NCI-H345 (cell line): Measurements from ENCODE around the gene MORN1.
"Not testable (repeated sequence)": the region's sequence is repeated elsewhere in the genome, so short reads cannot be mapped to it uniquely, and the experiment has no call there.

Experiments used
- DNase-seq: peaks from one replicate; lab custom pipeline; 2025; lab: John Stamatoyannopoulos, UW

The MORN1 gene

DNA sequence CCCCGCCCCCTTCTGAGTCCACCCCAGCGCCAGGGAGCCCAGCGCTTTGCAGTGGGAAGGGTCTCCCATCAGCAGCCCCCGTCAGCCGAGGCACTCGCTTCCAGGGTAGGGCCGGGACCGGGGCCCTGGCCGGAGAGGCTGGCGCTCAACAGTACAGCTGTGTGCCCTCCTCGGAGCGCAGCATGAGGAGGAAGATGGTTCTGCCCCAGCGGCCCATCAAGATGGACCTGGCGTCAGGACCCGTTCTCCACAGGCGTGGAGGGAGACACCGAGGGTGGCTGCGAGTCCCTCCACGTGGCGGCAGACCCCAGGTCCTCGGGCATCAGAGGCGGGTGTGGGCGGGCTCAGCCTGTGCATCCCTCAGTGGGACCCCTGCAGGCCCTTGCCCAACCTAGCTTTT lies 54.3 kb downstream of the MORN1 start:
- DNase-seq, result no peak

DNA sequence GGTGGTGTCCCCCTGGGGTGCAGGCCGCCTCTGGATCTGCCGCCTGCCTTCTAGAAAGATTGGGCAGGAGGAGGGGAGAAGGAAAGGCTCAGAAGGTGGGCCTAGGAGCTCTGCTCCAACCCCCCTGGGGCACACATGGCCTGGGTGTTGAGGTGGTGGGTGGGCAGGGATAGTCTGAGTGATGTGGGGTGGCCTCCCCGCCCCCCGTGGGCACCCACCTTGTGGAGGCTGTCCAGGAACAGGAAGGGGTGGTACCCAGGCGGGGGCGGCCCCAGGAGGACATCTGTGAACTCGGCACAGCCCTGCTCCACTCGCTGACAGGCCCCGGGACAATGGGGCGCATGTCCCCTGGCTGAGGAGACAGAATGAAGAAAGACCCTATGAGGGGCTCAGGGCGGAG lies 54.9 kb downstream of the MORN1 start:
- no peak for DNase-seq

DNA sequence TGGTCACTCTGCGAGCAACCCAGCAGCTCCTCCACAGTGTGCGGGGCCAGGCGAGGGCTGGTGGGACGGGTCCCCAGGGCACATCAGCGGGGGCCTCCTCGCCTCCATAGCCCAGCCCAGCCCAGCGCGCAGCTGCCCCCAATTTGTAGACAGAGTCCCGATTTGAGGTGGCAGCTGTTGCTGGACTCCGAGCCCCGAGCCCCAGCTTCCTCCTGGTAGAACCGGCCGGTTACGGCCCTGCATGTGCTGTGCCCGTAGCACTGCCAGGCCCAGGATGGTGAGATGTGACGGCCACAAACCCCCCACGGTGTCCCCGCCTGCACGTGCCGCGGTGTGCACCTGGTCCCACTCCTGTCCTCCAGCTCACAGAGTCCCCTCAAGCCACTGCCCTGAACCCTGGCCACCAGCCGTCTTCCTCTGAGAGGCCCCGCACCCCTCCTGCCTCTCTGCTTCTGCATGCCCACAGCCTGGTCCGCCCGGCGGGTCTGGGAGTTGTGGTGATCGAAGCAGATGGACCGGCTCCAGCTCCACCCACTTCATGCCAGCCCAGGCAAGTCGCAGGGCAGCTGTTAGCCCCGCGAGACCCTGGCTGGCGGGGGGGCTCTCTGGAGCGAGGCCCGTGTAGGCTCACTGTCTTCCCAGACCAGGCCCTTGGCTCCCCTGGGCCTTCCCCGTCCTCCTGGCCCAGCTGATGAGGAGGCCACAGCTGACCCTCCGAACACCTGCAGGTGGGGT lies 55.5 kb downstream of the MORN1 start:
- no peak for DNase-seq

DNA sequence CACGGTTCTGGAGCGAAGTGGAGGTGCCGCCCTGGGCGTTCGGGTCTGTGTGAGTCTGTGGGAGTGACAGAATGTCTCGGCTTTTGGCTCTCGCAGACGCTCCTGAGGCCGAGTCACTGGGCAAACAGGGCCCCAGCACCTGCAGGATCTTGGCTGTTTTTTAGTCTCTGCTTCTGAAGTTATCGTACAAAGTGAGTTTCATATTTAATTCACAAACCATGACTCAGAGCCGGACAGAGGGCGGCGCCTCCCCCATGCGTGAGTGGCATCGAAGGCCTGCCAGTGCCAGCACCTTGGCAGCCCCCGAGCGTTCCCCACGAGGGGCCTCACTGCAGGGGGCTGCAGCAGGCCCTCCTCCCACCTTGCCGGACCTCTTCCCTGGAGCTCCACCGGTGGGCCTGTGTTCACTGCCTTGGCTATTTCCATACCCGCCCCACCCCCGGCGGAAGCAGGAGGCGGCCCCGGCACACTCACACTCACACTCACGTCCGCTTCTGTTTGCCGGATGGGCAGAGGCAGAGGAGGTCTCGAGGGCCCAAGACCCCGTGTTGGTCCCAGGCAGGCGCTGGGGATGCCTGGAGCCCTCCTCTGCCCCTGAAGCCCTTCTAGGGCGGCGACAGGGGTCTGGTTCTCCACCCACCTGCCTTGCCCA lies 56.3 kb downstream of the MORN1 start:
- DNase-seq, result no peak

DNA sequence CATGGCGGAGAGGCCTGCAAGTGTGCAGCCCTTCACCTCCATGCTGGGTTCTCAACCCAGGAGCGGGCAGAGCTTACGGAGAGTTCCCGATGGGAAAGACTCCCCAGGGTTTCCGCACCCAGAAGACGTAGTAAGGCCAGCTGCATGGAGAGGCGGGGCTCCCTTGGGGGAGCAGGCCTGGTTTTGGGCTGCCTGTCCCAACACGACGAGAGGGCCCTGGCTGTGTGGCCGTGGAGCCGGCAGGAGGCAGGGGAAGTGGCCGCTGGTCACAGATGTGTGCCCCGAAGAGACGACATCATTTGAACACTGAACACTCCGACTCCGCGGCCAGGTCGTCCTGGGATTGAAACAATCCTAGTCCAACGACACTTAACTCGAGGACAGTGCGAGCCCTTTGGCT lies 57.0 kb downstream of the MORN1 start:
- no peak for DNase-seq

DNA sequence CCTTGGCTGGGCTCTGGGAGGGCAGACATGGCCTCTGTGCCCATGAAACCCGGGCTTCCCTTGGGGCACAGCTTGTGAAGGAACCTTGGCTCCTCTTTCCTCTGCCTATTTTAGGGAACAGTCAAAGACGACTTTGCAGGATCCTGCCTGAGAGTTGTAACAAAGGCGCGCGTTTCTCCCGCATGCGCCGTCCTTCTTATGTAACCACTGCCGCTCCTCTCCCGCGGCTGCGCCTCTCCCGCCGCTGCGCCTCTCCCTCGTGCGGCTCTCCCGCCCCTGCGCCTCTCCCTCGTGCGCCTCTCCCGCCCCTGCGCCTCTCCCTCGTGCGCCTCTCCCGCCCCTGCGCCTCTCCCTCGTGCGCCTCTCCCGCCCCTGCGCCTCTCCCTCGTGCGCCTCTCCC lies 59.8 kb downstream of the MORN1 start:
- not testable (repeated sequence) for DNase-seq

DNA sequence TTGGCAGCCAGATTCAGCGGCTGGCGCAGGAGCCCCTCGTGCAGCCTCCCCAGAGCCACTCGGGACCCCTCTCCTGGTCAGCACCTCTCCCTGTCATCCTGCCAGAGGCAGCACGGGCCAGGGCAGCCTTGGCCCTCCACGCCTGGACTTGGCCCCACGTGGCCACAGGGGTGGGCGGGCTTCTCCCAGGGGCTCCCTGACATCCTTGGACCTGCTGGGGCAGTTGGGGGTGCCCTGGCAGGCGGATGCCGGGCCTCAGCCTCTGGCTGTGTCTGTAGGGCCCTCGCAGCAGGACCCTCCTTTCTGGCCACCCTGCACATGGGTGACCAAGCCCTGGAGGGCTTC lies 60.2 kb downstream of the MORN1 start:
- no peak for DNase-seq

DNA sequence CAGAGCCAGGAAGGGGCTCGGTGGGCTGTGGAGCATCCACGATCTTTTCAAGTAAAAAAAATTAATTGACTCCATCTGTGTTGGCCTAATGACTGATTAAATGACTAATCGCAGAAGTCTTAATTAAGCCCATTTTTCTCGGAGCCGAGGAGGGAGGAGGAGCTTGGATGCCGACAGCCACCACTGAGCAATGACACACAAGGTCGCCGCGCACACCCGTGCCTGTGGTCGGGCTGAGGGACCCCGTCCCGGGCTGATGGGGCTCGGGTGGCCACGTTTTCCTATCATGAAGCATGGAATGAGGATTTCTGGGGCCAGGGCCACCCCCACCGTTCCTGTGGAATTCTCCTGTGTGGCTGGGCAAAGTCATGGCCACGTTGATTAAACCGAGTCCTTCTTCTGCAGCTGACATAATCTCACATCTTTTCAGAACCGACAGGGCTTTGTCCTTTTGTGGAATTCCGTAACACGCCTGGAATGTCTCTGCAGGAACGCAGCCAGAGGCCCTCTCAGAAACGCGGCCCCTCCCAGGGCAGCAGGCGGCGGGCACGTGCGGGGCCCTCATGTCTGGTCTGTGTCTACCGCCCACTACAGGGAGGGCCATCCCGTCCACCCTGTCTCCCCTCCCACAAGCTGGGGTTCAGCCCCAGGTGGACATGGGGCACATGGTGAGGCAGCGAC lies 60.7 kb downstream of the MORN1 start:
- DNase-seq, result no peak

DNA sequence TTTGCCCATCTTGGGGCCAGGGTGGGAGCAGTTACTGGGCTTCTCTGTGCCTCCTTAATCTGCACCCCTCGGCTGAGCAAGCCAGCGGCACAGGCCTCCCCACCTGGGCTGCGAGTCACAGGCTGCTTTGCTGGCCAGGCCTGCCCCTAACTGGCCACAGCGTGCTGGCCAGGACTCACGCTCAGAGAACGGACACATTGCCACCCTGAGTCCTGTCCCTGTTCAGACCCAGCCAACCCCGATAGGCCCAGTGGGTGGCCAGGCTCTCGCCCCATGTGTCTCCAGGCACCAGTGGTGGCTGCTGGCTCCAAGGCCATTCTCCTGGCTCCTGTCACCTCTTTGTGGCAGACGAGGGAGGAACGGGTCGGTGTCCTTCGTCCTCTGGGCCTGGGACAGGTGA lies 61.3 kb downstream of the MORN1 start:
- no peak for DNase-seq

DNA sequence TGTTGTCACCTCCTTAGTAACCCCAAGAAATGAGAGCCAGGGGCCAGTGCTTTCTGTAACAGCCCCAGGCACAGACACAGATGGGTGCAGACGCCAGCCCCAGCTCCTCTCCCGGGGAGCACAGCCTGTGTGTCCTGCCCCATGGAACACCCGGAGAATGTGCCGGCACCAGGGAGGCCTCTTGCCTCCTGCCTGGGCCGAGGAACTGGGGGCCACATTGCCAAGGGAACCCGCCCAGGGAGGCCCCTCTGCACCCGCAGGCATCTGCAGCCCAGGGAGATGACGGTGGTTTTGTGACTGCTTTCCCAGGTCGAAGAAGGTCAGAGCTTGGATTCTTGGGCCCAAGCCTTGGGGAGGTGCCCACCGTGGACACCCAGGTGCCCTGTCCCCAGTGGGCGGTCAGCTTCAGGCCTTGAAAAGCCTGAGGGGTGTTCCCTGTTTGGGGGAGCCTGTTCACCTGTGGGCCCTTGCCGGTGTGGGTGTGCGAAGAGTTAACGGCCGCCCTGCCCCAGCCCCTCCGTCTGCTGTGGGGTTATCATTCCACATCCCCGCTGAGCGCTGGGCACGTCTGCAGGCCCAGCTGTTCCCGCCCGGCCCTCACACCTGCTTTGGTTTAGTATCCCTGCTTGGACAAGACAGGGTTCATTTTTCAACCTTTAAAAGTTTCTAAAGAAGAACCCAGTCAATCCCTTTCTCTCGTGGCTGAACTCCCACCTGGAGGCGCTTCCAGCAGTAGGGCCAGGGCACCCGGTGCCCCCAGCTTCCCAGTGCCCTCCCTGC lies 62.5 kb downstream of the MORN1 start:
- DNase-seq, result no peak

DNA sequence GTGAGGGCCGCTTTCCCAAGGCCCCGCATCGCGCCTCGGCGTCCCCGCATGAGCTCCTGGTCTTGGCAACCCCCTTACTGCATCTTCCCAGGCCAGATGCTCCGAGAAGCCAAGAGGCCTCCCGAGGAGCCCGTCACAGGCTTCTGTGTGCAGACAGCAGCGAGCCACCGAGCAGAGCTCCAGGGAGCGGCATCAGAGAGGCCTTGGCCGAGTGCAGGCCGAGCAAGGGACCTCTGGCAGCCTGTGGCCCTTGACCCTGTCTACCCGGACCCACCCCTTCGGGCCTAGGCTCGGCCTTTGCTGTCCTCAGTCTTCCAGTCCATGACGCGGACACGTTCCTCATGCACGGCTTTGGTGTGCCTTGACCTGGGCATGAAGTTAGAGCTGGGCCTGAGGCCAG lies 63.5 kb downstream of the MORN1 start:
- no peak for DNase-seq

DNA sequence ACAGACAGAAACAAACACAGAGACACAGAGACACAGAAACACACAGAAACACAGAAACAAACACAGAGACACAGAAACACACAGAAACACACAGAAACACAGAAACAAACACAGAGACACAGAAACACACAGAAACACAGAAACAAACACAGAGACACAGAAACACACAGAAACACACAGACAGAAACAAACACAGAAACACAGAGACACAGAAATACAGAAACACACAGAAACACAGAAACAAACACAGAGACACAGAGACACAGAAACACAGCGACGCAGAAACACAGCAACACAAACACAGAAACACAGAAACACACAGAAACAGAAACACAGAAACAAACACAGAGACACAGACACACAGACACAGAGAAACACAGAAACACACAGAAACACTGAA lies 64.2 kb downstream of the MORN1 start:
- DNase-seq, result not testable (repeated sequence)

DNA sequence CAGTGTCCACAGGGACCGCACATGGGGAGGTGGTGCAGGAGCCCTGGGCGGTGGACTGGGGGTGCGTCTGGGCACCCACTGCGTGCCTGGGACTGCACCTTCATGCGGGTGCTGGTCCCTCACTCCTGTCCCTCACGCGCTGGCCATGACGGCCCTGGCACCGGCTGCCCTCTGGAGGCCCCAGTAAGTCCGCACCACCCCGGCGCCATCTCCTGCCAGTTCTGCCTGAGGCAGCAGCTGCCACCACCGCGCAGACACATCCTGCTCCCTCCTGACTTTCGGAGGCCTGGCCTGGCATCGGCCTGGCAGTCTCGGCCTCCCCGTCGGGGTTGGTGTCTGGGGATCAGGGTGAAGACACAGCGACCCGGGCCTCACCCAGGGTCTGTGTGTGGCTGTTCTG lies 64.8 kb downstream of the MORN1 start:
- DNase-seq, result no peak

DNA sequence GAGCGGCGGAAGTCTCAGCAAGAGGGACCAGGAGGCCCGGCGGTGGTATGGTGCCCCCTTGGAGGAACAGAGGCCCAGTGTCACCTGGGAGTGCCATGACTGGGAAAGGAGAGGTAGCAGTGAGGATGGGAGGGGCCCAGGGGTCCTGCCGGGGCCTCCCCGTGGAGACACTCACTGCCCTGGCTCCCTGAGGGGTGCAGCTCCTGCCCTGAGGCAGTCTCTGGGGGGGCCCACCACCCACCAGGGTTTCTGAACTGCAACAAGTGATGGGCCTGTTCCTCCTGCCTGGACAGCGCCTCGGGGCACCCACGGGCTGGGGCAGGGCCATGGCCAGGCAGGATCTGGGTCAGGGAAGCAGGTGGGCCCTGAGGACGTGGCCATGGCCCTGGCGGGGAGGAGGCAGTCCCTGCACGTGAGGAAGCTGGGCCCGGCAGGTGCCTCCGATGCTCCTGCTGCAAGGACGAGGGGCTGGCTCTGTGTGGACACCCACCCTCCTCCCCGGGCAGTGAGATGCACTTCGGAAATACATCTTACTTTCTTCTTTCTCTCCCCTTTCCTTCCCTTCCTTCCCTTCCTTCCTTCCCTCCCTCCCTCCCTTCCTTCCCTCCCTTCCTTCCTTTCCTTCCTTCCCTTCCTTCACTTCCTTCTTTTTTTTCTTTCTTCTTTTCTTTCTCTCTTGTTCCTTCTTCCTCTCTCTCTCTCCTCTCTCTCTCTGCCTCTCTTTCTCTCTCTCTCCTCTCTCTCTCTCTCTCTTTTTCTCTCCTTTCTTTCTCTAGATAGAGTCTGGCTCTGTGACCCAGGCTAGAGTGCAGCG lies 66.6 kb downstream of the MORN1 start:
- no peak for DNase-seq

DNA sequence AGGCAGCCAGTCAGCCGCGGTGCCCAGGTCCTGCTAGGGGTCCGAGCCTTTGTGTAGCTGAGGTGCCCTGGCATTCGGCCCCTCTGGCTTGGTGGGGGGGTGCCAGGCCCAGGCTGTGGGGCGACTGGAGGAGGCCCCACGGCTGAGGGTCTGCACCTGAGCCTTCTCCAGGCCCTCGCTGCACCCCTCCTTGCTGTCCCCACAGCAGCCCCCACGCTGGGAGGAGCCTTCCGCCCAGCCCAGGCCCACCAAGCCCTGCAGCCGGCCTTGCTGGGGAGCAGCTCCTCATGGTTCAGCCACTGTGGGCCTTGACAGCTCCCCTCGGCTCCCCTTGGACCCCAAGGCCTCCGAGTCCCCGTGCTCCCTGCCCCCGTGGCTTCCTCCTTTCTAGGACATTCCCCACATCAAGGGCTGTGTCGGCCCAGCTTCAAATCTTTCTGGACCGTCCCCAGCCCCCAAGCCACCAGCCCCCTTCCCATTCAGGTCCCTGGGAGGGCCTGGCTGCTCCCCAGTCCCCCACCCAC lies 67.8 kb downstream of the MORN1 start:
- no peak for DNase-seq

DNA sequence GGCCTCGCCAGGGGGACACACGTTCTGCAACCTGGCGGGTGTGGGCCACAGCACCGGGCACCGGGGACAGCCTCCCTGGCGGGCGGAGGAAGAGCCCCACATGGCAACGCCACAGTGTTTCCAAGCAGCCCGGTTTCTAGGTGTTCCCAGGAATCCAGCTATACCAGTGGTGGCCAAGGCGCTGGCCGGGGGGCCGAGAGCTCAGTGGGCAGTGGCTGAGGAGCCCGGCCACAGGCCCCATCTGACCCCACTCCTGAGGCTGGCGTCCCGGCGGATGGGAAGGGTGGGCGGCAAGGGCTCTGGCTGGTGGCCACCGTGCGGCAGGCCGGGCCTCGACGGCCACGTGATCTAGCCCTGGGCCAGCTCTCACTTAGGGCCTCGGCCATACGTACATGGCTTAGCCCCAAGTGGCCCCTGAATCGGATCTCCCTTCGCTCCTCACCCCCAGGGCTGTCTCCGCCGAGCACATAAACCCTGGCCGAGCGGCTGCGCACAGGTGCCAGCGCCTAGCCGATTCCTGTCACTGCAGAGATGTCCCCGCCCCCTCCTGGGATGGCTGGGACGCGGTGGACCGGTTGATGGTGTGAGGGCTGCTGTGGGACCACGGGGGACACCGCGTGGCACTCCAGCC lies 68.7 kb downstream of the MORN1 start:
- DNase-seq, result no peak

DNA sequence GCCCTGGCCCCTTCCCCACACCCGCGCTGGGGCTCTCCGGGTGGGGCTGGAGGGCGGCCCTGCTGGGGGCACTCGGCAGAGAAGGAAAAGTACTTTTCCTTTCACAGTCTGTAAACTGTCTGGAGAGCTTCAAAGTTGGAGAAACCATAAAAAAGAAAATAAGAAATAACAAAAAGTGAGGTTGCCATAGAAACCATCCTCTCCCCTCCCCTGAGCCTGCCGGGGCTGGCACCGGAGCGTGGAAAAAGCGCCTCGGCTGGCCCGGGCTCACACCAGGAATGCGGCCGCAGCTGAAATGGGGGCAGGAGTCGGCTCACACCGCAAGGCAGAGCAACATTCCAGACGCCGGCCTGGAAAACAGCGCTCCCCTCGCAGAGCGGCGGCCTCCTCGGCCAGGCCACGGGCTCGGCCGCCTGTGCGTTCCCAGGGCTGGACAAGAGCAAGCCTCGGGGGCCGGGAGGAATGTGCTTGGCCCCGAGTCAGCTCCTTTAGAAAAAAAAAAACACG lies 69.2 kb downstream of the MORN1 start:
- no peak for DNase-seq

DNA sequence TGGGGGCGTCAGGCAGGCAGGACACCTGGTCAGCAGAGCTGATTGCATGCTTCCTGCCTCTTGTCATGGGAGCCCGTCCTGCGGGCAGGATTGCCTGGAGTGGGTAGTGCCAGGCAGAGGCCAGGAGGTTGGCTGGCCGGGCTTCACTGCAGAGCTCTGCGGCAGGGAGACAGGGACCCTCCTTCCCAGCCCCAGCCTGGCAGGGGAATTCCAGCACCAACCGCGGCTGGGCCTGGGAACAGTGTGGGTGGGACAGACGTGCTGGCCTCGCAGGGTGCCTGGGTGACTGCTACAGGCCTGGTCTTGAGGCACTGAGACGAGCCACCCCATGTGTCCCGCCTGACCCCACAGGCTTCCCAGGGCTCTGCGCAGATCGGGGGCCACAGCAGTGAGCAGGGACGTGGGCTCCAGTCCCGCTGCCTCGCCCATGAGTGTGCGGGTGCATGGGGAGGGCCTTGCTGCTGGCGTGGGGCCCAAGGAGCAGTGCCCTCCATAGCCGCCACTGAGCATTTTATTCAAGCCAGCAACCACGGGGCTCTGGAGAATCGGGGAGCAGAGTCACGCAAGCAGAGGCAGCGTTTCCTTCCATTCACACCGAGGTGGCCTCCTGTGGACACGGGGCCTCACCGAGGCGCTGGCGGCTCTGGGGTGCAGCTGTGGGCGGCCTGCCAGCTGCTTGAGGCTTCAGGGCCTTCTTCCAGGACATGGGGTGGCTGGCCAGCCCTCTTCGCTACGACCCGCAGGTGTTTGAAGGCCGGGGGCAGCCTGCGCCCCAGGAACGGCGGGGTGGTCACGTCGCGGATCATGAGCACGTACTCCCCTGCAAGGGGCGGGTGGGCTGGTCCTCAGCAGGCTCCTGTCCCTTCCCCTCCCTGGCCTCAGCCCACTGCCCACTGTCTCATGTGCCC lies 70.3 kb downstream of the MORN1 start:
- DNase-seq, result no peak

DNA sequence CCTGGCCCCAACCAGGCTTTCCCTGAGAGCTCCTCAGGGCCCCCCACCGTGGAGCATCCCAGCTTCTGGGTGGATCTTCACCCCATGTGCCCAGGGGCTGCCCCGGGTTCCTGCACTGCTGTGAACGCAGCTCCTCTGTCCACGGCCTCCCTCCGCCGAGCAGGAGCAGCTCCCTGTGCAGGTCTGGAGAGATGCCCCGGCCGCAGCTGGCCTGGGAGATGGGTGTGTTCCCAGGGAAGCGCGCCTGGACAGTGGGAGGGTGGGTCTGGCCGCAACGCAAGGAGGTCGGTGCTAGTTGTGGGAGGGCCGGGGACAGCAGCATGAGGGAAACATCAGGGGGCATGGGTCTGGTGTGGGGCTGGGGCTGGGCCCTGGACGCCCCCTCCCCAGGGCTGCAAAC lies 71.3 kb downstream of the MORN1 start:
- DNase-seq, result no peak

DNA sequence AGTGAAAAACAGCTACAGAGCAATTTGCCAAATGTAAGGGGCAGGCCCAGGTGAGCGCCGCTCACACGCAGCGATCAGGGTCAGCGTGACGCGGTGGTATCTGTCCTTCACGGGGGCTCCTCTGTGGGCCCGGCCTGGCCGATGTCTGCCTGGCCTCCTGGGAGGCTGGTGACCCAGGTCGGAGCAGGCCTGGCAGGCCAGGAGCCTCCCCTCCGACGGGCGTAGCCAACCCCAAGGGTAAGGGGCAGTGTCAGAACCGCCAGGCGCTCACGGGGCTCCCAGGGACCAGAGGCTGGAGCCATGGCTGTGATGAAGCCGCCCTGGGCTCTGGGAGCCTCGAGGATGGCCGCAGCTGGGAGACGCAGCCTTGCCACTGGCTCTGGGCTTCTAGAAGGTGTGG lies 72.1 kb downstream of the MORN1 start:
- no peak for DNase-seq
